Natural killer cell (primary cell): Measurements from ENCODE around the gene CD226. TPM values are rescaled to one million over a fixed set of nuclear protein-coding genes. Genes with fewer than 3 reads are reported as not detected.
"Not testable (repeated sequence)": the region's sequence is repeated elsewhere in the genome, so short reads cannot be mapped to it uniquely, and the experiment has no call there.

Experiments
- ATAC-seq, 3 donors: fragments of 150-1000 bp in 2 of 3; fragments of 200-7000 bp in 1 of 3; cut with Tn5 transposase; 1 replicate in 1 of 3; 2 replicates in 2 of 3; pipeline ENCODE4 v1.10.0; 2021; ENCODE audit warnings: mild to moderate bottlenecking in 2 of 3, moderate library complexity in 2 of 3
- DNase-seq, 2 donors: peaks; one replicate each; pipeline versions ENCODE4 v3.0.0 to v3.0.0-alpha.2; 2013 to 2021; ENCODE audit warnings: mixed read lengths in 1 of 2
- H3K27ac ChIP-seq: one replicate; pipeline ENCODE4 v1.5.1; 2013; ENCODE audit warnings: mild to moderate bottlenecking, low read length
- H3K27me3 ChIP-seq: one replicate; pipeline ENCODE4 v1.6.1; 2013; ENCODE audit warnings: low read length; ENCODE audit not compliant: control insufficient read depth, insufficient read depth
- H3K36me3 ChIP-seq: one replicate; pipeline ENCODE4 v1.6.1; 2013; ENCODE audit warnings: low read length; ENCODE audit not compliant: control insufficient read depth, insufficient read depth
- H3K4me1 ChIP-seq: one replicate; pipeline ENCODE4 v1.6.1; 2013; ENCODE audit warnings: low read length; ENCODE audit not compliant: control insufficient read depth, insufficient read depth
- H3K4me3 ChIP-seq: one replicate; pipeline ENCODE4 v1.5.1; 2013; ENCODE audit warnings: low read length
- H3K9me3 ChIP-seq: one replicate; pipeline ENCODE4 v1.6.1; 2013; ENCODE audit warnings: low read length; ENCODE audit not compliant: control insufficient read depth, insufficient read depth
- H3K27ac Mint-ChIP-seq, 2 donors: one replicate each; pipeline ENCODE4 v1.8.0; 2022; ENCODE audit warnings: mild to moderate bottlenecking in 2 of 2, mixed read lengths in 2 of 2, moderate library complexity in 1 of 2
- H3K27me3 Mint-ChIP-seq, 2 donors: one replicate each; pipeline ENCODE4 v1.8.0; 2022; ENCODE audit warnings: low read depth in 2 of 2, mixed read lengths in 2 of 2
- H3K36me3 Mint-ChIP-seq: one replicate; pipeline ENCODE4 v1.8.0; 2022; ENCODE audit warnings: mixed read lengths
- H3K4me1 Mint-ChIP-seq, 2 donors: one replicate each; pipeline ENCODE4 v1.8.0; 2022; ENCODE audit warnings: mixed read lengths in 2 of 2
- H3K4me3 Mint-ChIP-seq: one replicate; pipeline ENCODE4 v1.8.0; 2022; ENCODE audit warnings: mild to moderate bottlenecking, moderate library complexity, mixed read lengths
- H3K9me3 Mint-ChIP-seq, 2 donors: one replicate each; pipeline ENCODE4 v1.8.0; 2022; ENCODE audit warnings: mixed read lengths in 2 of 2
- WGBS: methylation state at CpG from one replicate; pipeline ENCODE4 v1.1.7; 2013; ENCODE audit warnings: missing lambda C conversion rate; ENCODE audit not compliant: insufficient coverage; 5-methylcytosine and 5-hydroxymethylcytosine counted together
- intact Hi-C: fragments of 100-400 bp; cut with micrococcal nuclease; formaldehyde crosslinking; loops from one replicate; pipeline ENCODE4 v1.14.2; 2022
- total RNA-seq, 4 donors: library from RNA; stranded (reverse); fragments of 120-200 nt in 1 of 4; gene quantifications; one replicate each; pipeline versions ENCODE4 v1.2.3 to v1.2.4, GENCODE V29; 2013 to 2022
- TF ChIP-seq, protein P1 (sequence below): fragments of 200-600 bp; IDR thresholded peaks from one replicate; pipeline ENCODE4 v1.8.0; 2022; ENCODE audit warnings: antibody characterized with exemption

The CD226 gene
- total RNA-seq, 3 donors from 2014 or later (not counting 1 experiment from before 2014, with no cell fraction given), result 151 to 178 (median 162) TPM

- DNase-seq (no peak), ATAC-seq (peak in 1 of 3 donors; percentile 55)
- Histone ChIP-seq H3K9me3 (no peaks in the 10 kb centered on the region), H3K4me1 (no peaks in the 10 kb centered on the region), H3K4me3 (no peak overlapping the region), H3K27me3 (no peaks in the 10 kb centered on the region), H3K27ac (no peak overlapping the region), H3K36me3 (peaks cover 4% of the 10 kb centered on the region)
- TF ChIP-seq, protein P1, sequence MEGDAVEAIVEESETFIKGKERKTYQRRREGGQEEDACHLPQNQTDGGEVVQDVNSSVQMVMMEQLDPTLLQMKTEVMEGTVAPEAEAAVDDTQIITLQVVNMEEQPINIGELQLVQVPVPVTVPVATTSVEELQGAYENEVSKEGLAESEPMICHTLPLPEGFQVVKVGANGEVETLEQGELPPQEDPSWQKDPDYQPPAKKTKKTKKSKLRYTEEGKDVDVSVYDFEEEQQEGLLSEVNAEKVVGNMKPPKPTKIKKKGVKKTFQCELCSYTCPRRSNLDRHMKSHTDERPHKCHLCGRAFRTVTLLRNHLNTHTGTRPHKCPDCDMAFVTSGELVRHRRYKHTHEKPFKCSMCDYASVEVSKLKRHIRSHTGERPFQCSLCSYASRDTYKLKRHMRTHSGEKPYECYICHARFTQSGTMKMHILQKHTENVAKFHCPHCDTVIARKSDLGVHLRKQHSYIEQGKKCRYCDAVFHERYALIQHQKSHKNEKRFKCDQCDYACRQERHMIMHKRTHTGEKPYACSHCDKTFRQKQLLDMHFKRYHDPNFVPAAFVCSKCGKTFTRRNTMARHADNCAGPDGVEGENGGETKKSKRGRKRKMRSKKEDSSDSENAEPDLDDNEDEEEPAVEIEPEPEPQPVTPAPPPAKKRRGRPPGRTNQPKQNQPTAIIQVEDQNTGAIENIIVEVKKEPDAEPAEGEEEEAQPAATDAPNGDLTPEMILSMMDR, result no peak
- peaks cover 0 to 11% of the 10 kb centered on the region in 2 donors for H3K4me1 Mint-ChIP-seq
- H3K9me3 Mint-ChIP-seq, result no peaks in the 10 kb centered on the region
- WGBS, result 95% methylated on average over 3 of the region's 3 CpGs
- H3K36me3 Mint-ChIP-seq, result peaks cover 12% of the 10 kb centered on the region
- no peak overlapping the region for H3K4me3 Mint-ChIP-seq
- intact Hi-C loops, result no loop called here
- H3K27ac Mint-ChIP-seq, result no peak overlapping the region
- H3K27me3 Mint-ChIP-seq, result no peaks in the 10 kb centered on the region
Measured at GRCh38 chr18:69838620-69839411, 108.9 kb downstream of the CD226 start.

- no peak overlapping the region for H3K4me3 Mint-ChIP-seq
- DNase-seq, result no peak
- ATAC-seq, result no peak
Measured at GRCh38 chr18:69838003-69838402, 109.7 kb downstream of the CD226 start.

GRCh38 chr18:69834980-69835379 lies 112.7 kb downstream of the CD226 start:
- H3K4me3 Mint-ChIP-seq, H3K4me3 ChIP-seq, H3K9me3 Mint-ChIP-seq, H3K9me3 ChIP-seq, H3K27me3 Mint-ChIP-seq, intact Hi-C loops, H3K4me1 ChIP-seq, ATAC-seq, H3K27ac ChIP-seq, DNase-seq, H3K27me3 ChIP-seq: not testable (repeated sequence)
- WGBS, result 100% methylated on average over 7 of the region's 12 CpGs
- peaks cover 18% of the 10 kb centered on the region for H3K36me3 ChIP-seq
- Mint-ChIP-seq H3K27ac (peak overlapping the region in 1 of 2 donors; percentile 62), H3K4me1 (peaks cover 0 to 11% of the 10 kb centered on the region in 2 donors), H3K36me3 (peaks cover 38% of the 10 kb centered on the region)

More at GRCh38 chr18:69838003-69838402, 109.7 kb downstream of the CD226 start:
- no peak overlapping the region for H3K27ac Mint-ChIP-seq
- H3K9me3 ChIP-seq, result no peaks in the 10 kb centered on the region
- H3K27me3 Mint-ChIP-seq, result no peaks in the 10 kb centered on the region
- TF ChIP-seq, protein P1, result no peak
- no CpG with 5 or more reads among the region's 1 CpG for WGBS
- no peak overlapping the region for H3K27ac ChIP-seq
- no peaks in the 10 kb centered on the region for H3K27me3 ChIP-seq
- no peaks in the 10 kb centered on the region for H3K4me1 ChIP-seq
- no peak overlapping the region for H3K4me3 ChIP-seq
- peaks cover 12% of the 10 kb centered on the region for H3K36me3 Mint-ChIP-seq
- intact Hi-C loops, result no loop called here
- H3K4me1 Mint-ChIP-seq, result peaks cover 0 to 11% of the 10 kb centered on the region in 2 donors
- no peaks in the 10 kb centered on the region for H3K9me3 Mint-ChIP-seq
- peaks cover 4% of the 10 kb centered on the region for H3K36me3 ChIP-seq

DNA sequence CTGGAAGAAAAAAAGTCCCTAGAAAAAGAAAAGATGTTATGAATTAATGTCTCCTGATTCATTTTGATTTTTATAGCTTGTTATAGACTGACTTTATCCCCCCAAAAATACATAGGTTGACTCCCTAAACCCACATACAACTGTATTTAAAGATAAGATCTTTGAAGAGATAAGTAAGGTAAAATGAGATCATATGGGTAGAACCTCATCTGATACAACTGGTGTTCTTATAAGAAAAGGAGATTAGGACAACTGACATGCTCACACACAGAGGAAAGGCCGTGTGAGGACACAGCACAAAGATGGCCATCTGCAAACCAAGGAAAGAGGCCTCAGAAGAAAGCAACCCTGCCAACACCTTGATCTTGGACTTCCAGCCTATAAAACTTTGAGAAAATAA lies 117.5 kb downstream of the CD226 start:
- Histone ChIP-seq H3K4me1 (no peaks in the 10 kb centered on the region), H3K27ac (no peak overlapping the region), H3K36me3 (peaks cover 14% of the 10 kb centered on the region), H3K9me3 (no peaks in the 10 kb centered on the region), H3K27me3 (no peaks in the 10 kb centered on the region), H3K4me3 (no peak overlapping the region)
- TF ChIP-seq, protein P1, result no peak
- Mint-ChIP-seq H3K27ac (no peak overlapping the region), H3K27me3 (no peaks in the 10 kb centered on the region), H3K9me3 (no peaks in the 10 kb centered on the region), H3K36me3 (peaks cover 37% of the 10 kb centered on the region), H3K4me3 (no peak overlapping the region), H3K4me1 (no peaks in the 10 kb centered on the region)
- no peak for ATAC-seq
- 54% methylated on average over 1 of the region's 1 CpG for WGBS
- intact Hi-C loops, result no loop called here
- DNase-seq, result no peak
